Kidney (tissue), 14 donors: ENCODE measurements around the gene CDC42EP1. TPM values are rescaled to one million over a fixed set of nuclear protein-coding genes. Genes with fewer than 3 reads are reported as not detected.

ENCODE experiments used
- DNase-seq, 5 donors: peaks; one replicate each; pipeline ENCODE4 v3.0.0-alpha.2; 2013 to 2020
- FAIRE-seq: peaks from 2 replicates; lab custom pipeline; 2012; peaks lifted over from hg19 to GRCh38; lab: Jason Lieb, UNC
- H3K27ac ChIP-seq, 2 donors: one replicate each; pipeline ENCODE4 v1.7.0; 2013; ENCODE audit warnings: low read depth in 2 of 2, low read length in 2 of 2, inconsistent platforms in 1 of 2
- H3K27me3 ChIP-seq: one replicate; pipeline ENCODE4 v1.7.1; 2013; ENCODE audit warnings: low read length, inconsistent platforms; ENCODE audit not compliant: control insufficient read depth, insufficient read depth
- H3K36me3 ChIP-seq, 3 donors: one replicate each; pipeline versions ENCODE4 v1.7.0 to v1.7.1; 2013; ENCODE audit warnings: low read length in 3 of 3, control low read depth in 1 of 3, inconsistent platforms in 1 of 3; ENCODE audit not compliant: insufficient read depth in 3 of 3, control insufficient read depth in 2 of 3
- H3K4me1 ChIP-seq, 3 donors: one replicate each; pipeline versions ENCODE4 v1.7.0 to v1.7.1; 2013; ENCODE audit warnings: low read length in 3 of 3, inconsistent platforms in 1 of 3, low read depth in 1 of 3; ENCODE audit not compliant: control insufficient read depth in 2 of 3, insufficient read depth in 2 of 3
- H3K4me3 ChIP-seq, 3 donors: one replicate each; pipeline versions ENCODE4 v1.7.0 to v1.8.1; 2013; ENCODE audit warnings: low read length in 3 of 3, control low read depth in 1 of 3, inconsistent platforms in 1 of 3
- H3K9ac ChIP-seq, 3 donors: one replicate each; pipeline versions ENCODE4 v1.7.0 to v1.7.1; 2013; ENCODE audit warnings: low read length in 3 of 3, control low read depth in 1 of 3, inconsistent platforms in 1 of 3
- H3K9me3 ChIP-seq, 3 donors: one replicate each; pipeline versions ENCODE4 v1.7.0 to v1.7.1; 2013; ENCODE audit warnings: low read length in 3 of 3, control low read depth in 1 of 3, inconsistent platforms in 1 of 3; ENCODE audit not compliant: control insufficient read depth in 2 of 3, insufficient read depth in 1 of 3
- intact Hi-C: fragments of 100-400 bp; cut with DNase I; formaldehyde crosslinking; loops from one replicate; pipeline ENCODE4 v1.11.1; 2022
- polyA plus RNA-seq: library from polyadenylated mRNA; stranded (reverse); fragments of 350-450 nt; fragmentation: Illumina TruSeq; extraction: RNeasy Lipid Tissue Mini Kit (QIAGEN cat#74804); gene quantifications from one replicate; pipeline ENCODE4 v1.2.3, GENCODE V29; 2014; ENCODE audit warnings: low read depth, low replicate concordance; ENCODE audit not compliant: insufficient read depth
- total RNA-seq: library from RNA; stranded (reverse); fragmentation: NEBNext Ultra II Directional; extraction: Animal tissue kit (Norgen Biotek cat#: 25700); gene quantifications from one replicate; pipeline ENCODE4 v1.2.1, GENCODE V29; 2021
- TF ChIP-seq, protein P1 (sequence below): IDR thresholded peaks from 3 replicates; pipeline ENCODE4 v1.5.1; 2012; ENCODE audit warnings: mild to moderate bottlenecking, moderate library complexity, borderline replicate concordance; ENCODE audit not compliant: insufficient read depth; ENCODE audit errors: extremely low read depth
- donor health status: control.
- donor health status: control.
- donor health status: control.
- donor health status: control.
- donor health status: control.
- donor health status: DM: yes; HTN: yes; CAD: no.
- donor health status: Normal renal cell carcinoma (clear cell type).

The CDC42EP1 gene
- total and polyA plus RNA-seq, 2 donors from 2014 or later, result 29.5 to 68.5 TPM

GRCh38 chr22:37618674-37619073, 58.4 kb downstream of the CDC42EP1 start:
- intact Hi-C loops, result no loop called here
- H3K27me3 ChIP-seq, result no peaks in the 10 kb centered on the region
- H3K4me1 ChIP-seq, result no peaks in the 10 kb centered on the region
- no peak overlapping the region for H3K9ac ChIP-seq
- peaks cover 2 to 17% (median 12%) of the 10 kb centered on the region in 3 donors for H3K36me3 ChIP-seq
- H3K9me3 ChIP-seq, result no peaks in the 10 kb centered on the region
- TF ChIP-seq, protein P1, sequence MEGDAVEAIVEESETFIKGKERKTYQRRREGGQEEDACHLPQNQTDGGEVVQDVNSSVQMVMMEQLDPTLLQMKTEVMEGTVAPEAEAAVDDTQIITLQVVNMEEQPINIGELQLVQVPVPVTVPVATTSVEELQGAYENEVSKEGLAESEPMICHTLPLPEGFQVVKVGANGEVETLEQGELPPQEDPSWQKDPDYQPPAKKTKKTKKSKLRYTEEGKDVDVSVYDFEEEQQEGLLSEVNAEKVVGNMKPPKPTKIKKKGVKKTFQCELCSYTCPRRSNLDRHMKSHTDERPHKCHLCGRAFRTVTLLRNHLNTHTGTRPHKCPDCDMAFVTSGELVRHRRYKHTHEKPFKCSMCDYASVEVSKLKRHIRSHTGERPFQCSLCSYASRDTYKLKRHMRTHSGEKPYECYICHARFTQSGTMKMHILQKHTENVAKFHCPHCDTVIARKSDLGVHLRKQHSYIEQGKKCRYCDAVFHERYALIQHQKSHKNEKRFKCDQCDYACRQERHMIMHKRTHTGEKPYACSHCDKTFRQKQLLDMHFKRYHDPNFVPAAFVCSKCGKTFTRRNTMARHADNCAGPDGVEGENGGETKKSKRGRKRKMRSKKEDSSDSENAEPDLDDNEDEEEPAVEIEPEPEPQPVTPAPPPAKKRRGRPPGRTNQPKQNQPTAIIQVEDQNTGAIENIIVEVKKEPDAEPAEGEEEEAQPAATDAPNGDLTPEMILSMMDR, result no peak
- no peak overlapping the region for H3K4me3 ChIP-seq
- H3K27ac ChIP-seq, result no peak overlapping the region
- FAIRE-seq, result no peak
- no peak for DNase-seq

Other genes starting within 250 kb of the CDC42EP1 start
- gene ELFN2, start 133.0 kb upstream of the CDC42EP1 start, total RNA-seq, result 4.6 TPM
- gene ELFN2, start 133.0 kb upstream of the CDC42EP1 start, polyA plus RNA-seq, result 0.19 TPM
- gene MFNG, start 74.1 kb upstream of the CDC42EP1 start, total RNA-seq, result 31.1 TPM
- 9.1 TPM for gene MFNG, start 74.1 kb upstream of the CDC42EP1 start, polyA plus RNA-seq
- 42.3 TPM for gene CARD10, start 41.1 kb upstream of the CDC42EP1 start, total RNA-seq
- gene CARD10, start 41.1 kb upstream of the CDC42EP1 start, polyA plus RNA-seq, result 32.4 TPM
- 20.4 TPM for gene LGALS2, start 19.6 kb downstream of the CDC42EP1 start, total RNA-seq
- 372 TPM for gene LGALS2, start 19.6 kb downstream of the CDC42EP1 start, polyA plus RNA-seq
- 61.2 TPM for gene GGA1, start 48.4 kb downstream of the CDC42EP1 start, total RNA-seq
- 37.5 TPM for gene GGA1, start 48.4 kb downstream of the CDC42EP1 start, polyA plus RNA-seq
- 12.8 TPM for gene SH3BP1, start 79.2 kb downstream of the CDC42EP1 start, total RNA-seq
- gene SH3BP1, start 79.2 kb downstream of the CDC42EP1 start, polyA plus RNA-seq, result 2.2 TPM
- gene PDXP, start 98.2 kb downstream of the CDC42EP1 start, total RNA-seq, result 6.3 TPM
- gene PDXP, start 98.2 kb downstream of the CDC42EP1 start, polyA plus RNA-seq, result 29.6 TPM
- 227 TPM for gene LGALS1, start 115.2 kb downstream of the CDC42EP1 start, total RNA-seq
- 496 TPM for gene LGALS1, start 115.2 kb downstream of the CDC42EP1 start, polyA plus RNA-seq
- gene NOL12, start 125.9 kb downstream of the CDC42EP1 start, total RNA-seq, result 27.5 TPM
- gene NOL12, start 125.9 kb downstream of the CDC42EP1 start, polyA plus RNA-seq, result 26.3 TPM
- 125 TPM for gene TRIOBP, start 136.6 kb downstream of the CDC42EP1 start, total RNA-seq
- gene TRIOBP, start 136.6 kb downstream of the CDC42EP1 start, polyA plus RNA-seq, result 32.1 TPM
- gene GCAT, start 247.5 kb downstream of the CDC42EP1 start, total RNA-seq, result 8.9 TPM
- 35.9 TPM for gene GCAT, start 247.5 kb downstream of the CDC42EP1 start, polyA plus RNA-seq